OCI-LY1 (cell line): Measurements from ENCODE around the gene EEPD1.

Source experiments
- CTCF ChIP-seq: fragments of 200-600 bp; sonication (generic), shearing (Covaris generic); IDR thresholded peaks from 2 replicates; pipeline ENCODE4 v1.5.1; 2017; ENCODE audit warnings: mild to moderate bottlenecking, antibody characterized with exemption, low read length, moderate library complexity, mixed read lengths
- EZH2 ChIP-seq: fragments of 200-600 bp; sonication (generic), shearing (Covaris generic); IDR thresholded peaks from 2 replicates; pipeline ENCODE4 v1.8.0; 2017; ENCODE audit warnings: borderline replicate concordance, mixed run types, mild to moderate bottlenecking, antibody characterized with exemption, low read length, moderate library complexity, mixed read lengths

DNA sequence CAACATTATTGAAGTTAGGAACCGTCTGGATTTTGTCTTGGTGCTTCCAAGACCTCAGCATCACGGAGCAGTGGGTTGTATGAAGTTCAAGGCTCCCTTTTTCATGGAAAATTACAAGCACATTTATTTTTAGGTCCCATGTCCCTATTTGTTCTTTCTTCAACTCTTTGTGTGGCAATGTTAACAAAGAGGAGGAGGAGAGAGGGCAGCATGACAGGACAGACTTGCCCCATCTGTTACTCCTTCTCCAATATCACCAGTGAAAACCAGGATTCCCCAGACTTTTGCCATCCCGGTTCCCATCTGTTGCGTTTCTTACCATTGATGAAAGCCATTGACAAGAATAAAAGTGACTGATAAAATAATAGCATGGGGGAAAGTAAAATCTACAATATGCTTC lies 28.6 kb downstream of the EEPD1 start:
- TF ChIP-seq CTCF (no peak), EZH2 (no peak)
